GM20000 (cell line): Measurements from ENCODE around the gene MAGED1.

Source experiments
- DNase-seq: peaks from one replicate; pipeline ENCODE4 v3.0.0; 2012; ENCODE audit warnings: low spot score
- CTCF ChIP-seq: IDR thresholded peaks from 2 replicates; pipeline ENCODE4 v1.5.1; 2012; ENCODE audit warnings: mild to moderate bottlenecking, control low read depth; ENCODE audit errors: extremely low read depth, missing control alignments

MAGED1 gene

GRCh38 chrX:51855698-51856097 lies 37.7 kb upstream of the MAGED1 start:
- no peak for TF ChIP-seq CTCF
- no peak for DNase-seq

- no peak for DNase-seq
- TF ChIP-seq CTCF: no peak
These were observed 36.2 kb upstream of the MAGED1 start for GRCh38 chrX:51857159-51857733.

GRCh38 chrX:51860679-51861078 lies 32.7 kb upstream of the MAGED1 start:
- peak; percentile 21 for TF ChIP-seq CTCF
- DNase-seq: peak; percentile 5

GRCh38 chrX:51862920-51863319 lies 30.5 kb upstream of the MAGED1 start:
- TF ChIP-seq CTCF: no peak
- DNase-seq: no peak

- no peak for TF ChIP-seq CTCF
- no peak for DNase-seq
These were observed 27.2 kb upstream of the MAGED1 start for GRCh38 chrX:51866210-51866609.

GRCh38 chrX:51867626-51868025 lies 25.8 kb upstream of the MAGED1 start:
- DNase-seq: no peak

GRCh38 chrX:51870354-51870753 lies 23.1 kb upstream of the MAGED1 start:
- no peak for DNase-seq
- no peak for TF ChIP-seq CTCF

More at GRCh38 chrX:51867626-51868025, 25.8 kb upstream of the MAGED1 start:
- no peak for TF ChIP-seq CTCF
